ENCODE measurements around the gene KIR2DL4. TPM values are rescaled to one million over a fixed set of nuclear protein-coding genes. Genes with fewer than 3 reads are reported as not detected.
"Not testable (repeated sequence)": the region's sequence is repeated elsewhere in the genome, so short reads cannot be mapped to it uniquely, and the experiment has no call there.

KIR2DL4 gene
- total RNA-seq, 1 donor from 2014 or later = not detected

DNA sequence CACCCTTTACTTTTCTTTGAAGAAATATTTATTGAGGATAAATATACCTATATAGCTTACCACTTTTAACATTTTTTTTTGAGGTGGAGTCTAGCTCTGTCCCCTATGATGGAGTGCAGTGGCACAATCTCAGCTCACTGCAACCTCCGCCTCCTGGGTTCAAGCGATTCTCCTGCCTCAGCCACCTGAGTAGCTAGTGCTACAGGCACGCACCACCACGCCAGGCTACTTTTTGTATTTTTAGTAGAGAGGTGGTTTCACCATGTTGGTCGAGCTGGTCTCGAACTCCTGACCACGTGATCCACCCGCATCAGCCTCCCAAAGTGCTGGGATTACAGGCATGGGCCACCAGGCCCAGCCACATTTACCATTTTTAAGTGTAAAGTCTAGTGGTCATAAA is 27.6 kb upstream of the KIR2DL4 start:
- not testable (repeated sequence) for H3K4me1 Mint-ChIP-seq (ENCODE audit: low read depth, unreplicated experiment); H3K9ac ChIP-seq (ENCODE audit: low read length); H2AFZ ChIP-seq (ENCODE audit: low read depth, low read length); H3K27me3 ChIP-seq (ENCODE audit: insufficient read depth, low read length); H3K79me2 ChIP-seq (ENCODE audit: insufficient read depth, low read length); H3K4me3 ChIP-seq (ENCODE audit: insufficient read depth, low read depth, low read length); H3K27ac Mint-ChIP-seq (ENCODE audit: unreplicated experiment); H4K20me1 ChIP-seq (ENCODE audit: insufficient read depth, low read length); H3K4me2 ChIP-seq (ENCODE audit: low read length); H3K36me3 ChIP-seq (ENCODE audit: insufficient read depth, low read length); FAIRE-seq; H3K36me3 Mint-ChIP-seq (ENCODE audit: low read depth, unreplicated experiment); H3K4me1 ChIP-seq (ENCODE audit: insufficient read depth, low read length); H3K27ac ChIP-seq (ENCODE audit: low read depth, low read length); H3K27me3 Mint-ChIP-seq (ENCODE audit: low read depth, unreplicated experiment); DNase-seq (ENCODE audit: low read depth); H3K4me3 Mint-ChIP-seq (ENCODE audit: unreplicated experiment); H3K9me3 ChIP-seq (ENCODE audit: insufficient read depth, low read depth, low read length)
- H3K9me3 Mint-ChIP-seq (ENCODE audit: unreplicated experiment) = peaks cover 13% of the 10 kb centered on the region

- H3K4me2 ChIP-seq (ENCODE audit: low read length); H3K4me1 Mint-ChIP-seq (ENCODE audit: low read depth, unreplicated experiment); H3K4me1 ChIP-seq (ENCODE audit: insufficient read depth, low read length); H3K79me2 ChIP-seq (ENCODE audit: insufficient read depth, low read length); H2AFZ ChIP-seq (ENCODE audit: low read depth, low read length); H3K36me3 Mint-ChIP-seq (ENCODE audit: low read depth, unreplicated experiment); H3K9ac ChIP-seq (ENCODE audit: low read length); H3K27ac Mint-ChIP-seq (ENCODE audit: unreplicated experiment); H3K4me3 Mint-ChIP-seq (ENCODE audit: unreplicated experiment); H3K36me3 ChIP-seq (ENCODE audit: insufficient read depth, low read length); FAIRE-seq; H3K27ac ChIP-seq (ENCODE audit: low read depth, low read length); H3K27me3 Mint-ChIP-seq (ENCODE audit: low read depth, unreplicated experiment); H3K9me3 ChIP-seq (ENCODE audit: insufficient read depth, low read depth, low read length); H4K20me1 ChIP-seq (ENCODE audit: insufficient read depth, low read length); DNase-seq (ENCODE audit: low read depth); H3K4me3 ChIP-seq (ENCODE audit: insufficient read depth, low read depth, low read length); H3K27me3 ChIP-seq (ENCODE audit: insufficient read depth, low read length): not testable (repeated sequence)
- peaks cover 13% of the 10 kb centered on the region for H3K9me3 Mint-ChIP-seq (ENCODE audit: unreplicated experiment)
These were observed 25.6 kb upstream of the KIR2DL4 start for GRCh38 chr19:54777851-54778250.

DNA sequence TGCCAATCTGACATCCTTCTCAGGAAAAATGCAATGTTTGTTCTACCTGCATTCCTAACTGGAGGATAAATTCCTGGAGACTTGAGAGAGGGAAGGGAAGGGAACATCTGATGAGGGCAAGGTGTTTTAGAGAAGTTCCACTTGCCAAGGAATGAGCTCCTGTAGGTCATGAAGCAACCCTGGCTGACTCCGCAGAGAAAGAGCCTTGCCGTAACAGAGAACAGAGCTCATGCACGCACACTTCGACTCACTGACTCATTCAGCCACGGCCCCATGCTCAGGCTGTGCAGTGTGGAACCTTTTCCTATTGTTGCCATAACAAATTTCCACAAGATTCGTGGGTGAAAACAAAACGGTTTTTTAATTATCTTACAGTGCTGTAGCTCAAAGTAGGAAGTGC is 24.5 kb upstream of the KIR2DL4 start:
- not testable (repeated sequence) for H3K4me1 ChIP-seq (ENCODE audit: insufficient read depth, low read length); H3K36me3 ChIP-seq (ENCODE audit: insufficient read depth, low read length); FAIRE-seq; H3K4me3 ChIP-seq (ENCODE audit: insufficient read depth, low read depth, low read length); H3K9ac ChIP-seq (ENCODE audit: low read length); H3K4me2 ChIP-seq (ENCODE audit: low read length); H3K27me3 Mint-ChIP-seq (ENCODE audit: low read depth, unreplicated experiment); H3K27ac ChIP-seq (ENCODE audit: low read depth, low read length); H4K20me1 ChIP-seq (ENCODE audit: insufficient read depth, low read length); H3K79me2 ChIP-seq (ENCODE audit: insufficient read depth, low read length); H2AFZ ChIP-seq (ENCODE audit: low read depth, low read length); H3K27ac Mint-ChIP-seq (ENCODE audit: unreplicated experiment); H3K9me3 ChIP-seq (ENCODE audit: insufficient read depth, low read depth, low read length); H3K27me3 ChIP-seq (ENCODE audit: insufficient read depth, low read length); H3K36me3 Mint-ChIP-seq (ENCODE audit: low read depth, unreplicated experiment); DNase-seq (ENCODE audit: low read depth); H3K4me1 Mint-ChIP-seq (ENCODE audit: low read depth, unreplicated experiment); H3K4me3 Mint-ChIP-seq (ENCODE audit: unreplicated experiment)
- peaks cover 10% of the 10 kb centered on the region for H3K9me3 Mint-ChIP-seq (ENCODE audit: unreplicated experiment)

DNA sequence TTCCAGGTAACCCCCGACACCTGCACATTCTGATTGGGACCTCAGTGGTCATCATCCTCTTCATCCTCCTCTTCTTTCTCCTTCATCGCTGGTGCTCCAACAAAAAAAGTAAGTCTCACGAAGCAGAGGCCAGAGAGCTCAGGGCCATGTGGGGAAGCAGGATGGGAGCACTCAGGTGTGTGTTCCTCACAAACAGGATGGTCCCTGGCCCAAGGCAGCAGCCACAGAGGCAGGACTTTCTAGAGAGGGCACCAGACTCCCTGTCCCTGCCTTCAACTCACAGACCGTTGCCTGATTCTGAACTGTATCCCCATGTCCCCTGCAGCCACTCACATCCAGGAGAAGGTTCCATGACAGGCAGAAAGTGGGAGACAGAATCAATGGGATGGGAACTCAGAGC is 20.5 kb upstream of the KIR2DL4 start:
- H3K4me1 ChIP-seq (ENCODE audit: insufficient read depth, low read length); H3K4me3 ChIP-seq (ENCODE audit: insufficient read depth, low read depth, low read length); H3K4me2 ChIP-seq (ENCODE audit: low read length); H3K79me2 ChIP-seq (ENCODE audit: insufficient read depth, low read length); H3K27ac Mint-ChIP-seq (ENCODE audit: unreplicated experiment); H3K9ac ChIP-seq (ENCODE audit: low read length); H3K4me1 Mint-ChIP-seq (ENCODE audit: low read depth, unreplicated experiment); H2AFZ ChIP-seq (ENCODE audit: low read depth, low read length); H3K27me3 Mint-ChIP-seq (ENCODE audit: low read depth, unreplicated experiment); FAIRE-seq; H4K20me1 ChIP-seq (ENCODE audit: insufficient read depth, low read length); H3K27me3 ChIP-seq (ENCODE audit: insufficient read depth, low read length); H3K36me3 Mint-ChIP-seq (ENCODE audit: low read depth, unreplicated experiment); DNase-seq (ENCODE audit: low read depth); H3K9me3 ChIP-seq (ENCODE audit: insufficient read depth, low read depth, low read length); H3K4me3 Mint-ChIP-seq (ENCODE audit: unreplicated experiment); H3K27ac ChIP-seq (ENCODE audit: low read depth, low read length); H3K36me3 ChIP-seq (ENCODE audit: insufficient read depth, low read length): not testable (repeated sequence)
- peaks cover 23% of the 10 kb centered on the region for H3K9me3 Mint-ChIP-seq (ENCODE audit: unreplicated experiment)

DNA sequence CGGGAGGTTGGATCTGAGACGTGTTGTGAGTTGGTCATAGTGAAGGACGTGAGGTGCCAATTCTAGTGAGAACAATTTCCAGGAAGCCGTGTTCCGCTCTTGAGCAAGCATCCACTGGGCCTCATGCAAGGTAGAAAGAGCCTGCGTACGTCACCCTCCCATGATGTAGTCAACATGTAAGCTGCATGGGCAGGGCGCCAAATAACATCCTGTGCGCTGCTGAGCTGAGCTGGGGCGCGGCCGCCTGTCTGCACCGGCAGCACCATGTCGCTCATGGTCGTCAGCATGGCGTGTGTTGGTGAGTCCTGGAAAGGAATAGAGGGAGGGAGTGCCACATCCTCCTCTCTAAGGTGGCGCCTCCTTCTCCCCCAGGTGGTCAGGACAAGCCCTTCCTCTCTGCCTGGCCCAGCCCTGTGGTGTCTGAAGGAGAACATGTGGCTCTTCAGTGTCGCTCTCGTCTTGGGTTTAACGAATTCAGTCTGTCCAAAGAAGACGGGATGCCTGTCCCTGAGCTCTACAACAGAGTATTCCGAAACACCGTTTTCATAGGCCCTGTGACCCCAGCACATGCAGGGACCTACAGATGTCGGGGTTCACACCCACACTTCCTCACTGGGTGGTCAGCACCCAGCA is 17.2 kb upstream of the KIR2DL4 start:
- not testable (repeated sequence) for H3K27ac Mint-ChIP-seq (ENCODE audit: unreplicated experiment); H3K27ac ChIP-seq (ENCODE audit: low read depth, low read length); H3K79me2 ChIP-seq (ENCODE audit: insufficient read depth, low read length); H3K4me3 Mint-ChIP-seq (ENCODE audit: unreplicated experiment); H3K4me1 ChIP-seq (ENCODE audit: insufficient read depth, low read length); H4K20me1 ChIP-seq (ENCODE audit: insufficient read depth, low read length); H3K27me3 ChIP-seq (ENCODE audit: insufficient read depth, low read length); H3K4me2 ChIP-seq (ENCODE audit: low read length); H3K4me1 Mint-ChIP-seq (ENCODE audit: low read depth, unreplicated experiment); H3K9me3 ChIP-seq (ENCODE audit: insufficient read depth, low read depth, low read length); H2AFZ ChIP-seq (ENCODE audit: low read depth, low read length); H3K27me3 Mint-ChIP-seq (ENCODE audit: low read depth, unreplicated experiment); FAIRE-seq; H3K4me3 ChIP-seq (ENCODE audit: insufficient read depth, low read depth, low read length); DNase-seq (ENCODE audit: low read depth); H3K9ac ChIP-seq (ENCODE audit: low read length); H3K36me3 ChIP-seq (ENCODE audit: insufficient read depth, low read length); H3K36me3 Mint-ChIP-seq (ENCODE audit: low read depth, unreplicated experiment)
- H3K9me3 Mint-ChIP-seq (ENCODE audit: unreplicated experiment) = peaks cover 25% of the 10 kb centered on the region

GRCh38 chr19:54788154-54788553 is 15.3 kb upstream of the KIR2DL4 start:
- H3K27me3 ChIP-seq (ENCODE audit: insufficient read depth, low read length); FAIRE-seq; H3K4me3 ChIP-seq (ENCODE audit: insufficient read depth, low read depth, low read length); H3K36me3 Mint-ChIP-seq (ENCODE audit: low read depth, unreplicated experiment); H3K9ac ChIP-seq (ENCODE audit: low read length); H3K4me2 ChIP-seq (ENCODE audit: low read length); H3K9me3 ChIP-seq (ENCODE audit: insufficient read depth, low read depth, low read length); H3K4me3 Mint-ChIP-seq (ENCODE audit: unreplicated experiment); H3K79me2 ChIP-seq (ENCODE audit: insufficient read depth, low read length); H3K27ac Mint-ChIP-seq (ENCODE audit: unreplicated experiment); H3K27me3 Mint-ChIP-seq (ENCODE audit: low read depth, unreplicated experiment); H4K20me1 ChIP-seq (ENCODE audit: insufficient read depth, low read length); H3K36me3 ChIP-seq (ENCODE audit: insufficient read depth, low read length); H2AFZ ChIP-seq (ENCODE audit: low read depth, low read length); DNase-seq (ENCODE audit: low read depth); H3K27ac ChIP-seq (ENCODE audit: low read depth, low read length); H3K4me1 ChIP-seq (ENCODE audit: insufficient read depth, low read length); H3K4me1 Mint-ChIP-seq (ENCODE audit: low read depth, unreplicated experiment): not testable (repeated sequence)
- peaks cover 21% of the 10 kb centered on the region for H3K9me3 Mint-ChIP-seq (ENCODE audit: unreplicated experiment)
